DMS79 (cell line): ENCODE results near the gene KCNE1.
"Not testable (repeated sequence)": the region's sequence is repeated elsewhere in the genome, so short reads cannot be mapped to it uniquely, and the experiment has no call there.

Experiments used
- DNase-seq: peaks from one replicate; lab custom pipeline; 2025; lab: John Stamatoyannopoulos, UW

Gene KCNE1

DNA sequence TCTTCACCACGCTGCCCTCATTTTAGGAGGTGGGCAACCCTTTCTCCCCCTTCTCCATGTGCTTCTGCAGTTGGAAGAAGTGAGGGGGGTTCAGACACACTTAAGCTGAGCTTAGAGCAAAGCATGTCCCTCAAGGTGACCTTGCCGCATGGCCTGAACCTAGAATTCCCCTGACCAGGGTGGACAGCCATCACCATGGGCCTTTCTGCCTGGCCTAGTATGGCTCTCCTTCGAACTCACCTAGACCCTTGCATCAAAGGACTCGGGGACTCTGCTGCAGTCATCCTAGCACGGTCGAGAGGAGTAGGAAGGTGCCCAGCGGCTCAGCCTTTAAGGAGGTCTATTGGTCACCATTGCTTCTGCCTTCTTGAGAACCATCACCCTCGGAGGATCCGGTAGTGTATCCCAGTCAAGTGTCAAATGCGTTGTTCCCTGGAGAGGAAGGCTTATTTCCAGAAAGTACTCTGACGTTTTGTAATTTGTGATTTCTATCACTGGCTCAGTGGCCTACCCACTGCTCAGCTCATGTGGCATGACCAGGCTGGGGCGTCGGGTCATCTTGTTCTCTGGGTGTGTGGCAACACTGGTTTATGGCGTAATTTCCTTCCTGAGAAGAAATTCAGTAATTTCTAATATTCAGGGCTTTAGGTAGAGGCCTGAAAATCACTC is at the start of gene KCNE1:
TSS of gene KCNE1 (minus strand) at position 424 of the 669 bp plus-strand sequence. CDS start 62,576 bp downstream, outside the sequence.
- DNase-seq = no peak

DNA sequence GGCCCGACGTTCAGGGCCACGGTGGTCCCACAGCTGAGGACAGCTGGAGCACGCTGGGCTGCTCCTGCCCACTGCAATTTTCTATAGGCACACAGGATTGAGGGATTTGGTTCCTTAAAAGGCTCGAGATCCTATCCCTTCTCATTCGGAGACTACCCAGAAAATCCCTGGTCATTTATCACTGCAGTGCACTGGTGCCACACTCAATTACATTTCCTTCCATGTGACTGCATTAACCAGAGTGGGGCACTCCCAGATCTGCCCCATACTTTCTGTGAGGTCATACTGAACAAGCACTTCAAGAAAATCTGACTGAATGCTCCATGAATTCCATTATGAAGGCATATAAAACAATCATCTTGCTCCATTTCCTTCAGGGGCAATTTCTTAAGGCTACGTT is 49.8 kb upstream of the KCNE1 start:
- peak; percentile 14 for DNase-seq

DNA sequence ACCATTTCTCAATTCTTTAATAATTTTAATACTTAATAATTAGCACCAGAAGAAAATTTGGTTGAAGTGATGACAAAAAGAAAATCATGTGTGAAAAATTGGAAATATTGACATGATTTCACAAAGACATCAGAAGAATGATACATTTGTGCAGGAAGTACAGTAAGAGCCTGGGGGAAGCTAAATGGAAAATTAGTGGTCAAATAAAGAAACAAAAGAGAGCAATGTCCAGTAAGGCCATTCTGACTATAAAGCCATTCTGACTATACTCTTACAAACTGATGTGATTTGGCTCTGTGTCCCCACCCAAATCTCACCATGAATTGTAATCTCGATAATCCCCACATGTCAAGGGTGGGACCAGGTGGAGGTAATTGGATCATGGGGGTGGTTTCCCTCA is 48.6 kb upstream of the KCNE1 start:
- DNase-seq = no peak

DNA sequence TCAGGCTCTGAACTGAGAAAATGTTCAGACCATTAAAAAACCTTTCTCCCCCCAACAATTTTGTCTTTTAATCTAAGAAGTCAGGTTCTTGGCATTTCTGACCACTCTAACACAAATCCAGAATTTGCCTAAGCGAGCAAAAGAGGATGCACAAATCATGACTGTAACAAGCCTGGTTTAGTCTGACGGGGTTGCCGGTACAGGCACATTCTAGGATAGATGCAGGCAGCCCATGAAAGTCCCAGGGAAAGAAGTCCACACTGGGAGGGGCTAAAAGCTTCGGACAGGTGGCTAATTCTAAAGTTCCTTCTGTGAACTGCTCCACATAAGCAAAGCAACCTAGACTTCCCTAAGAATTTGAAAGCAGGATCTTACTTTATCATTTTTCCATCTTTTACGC is 48.0 kb upstream of the KCNE1 start:
- DNase-seq = no peak

DNA sequence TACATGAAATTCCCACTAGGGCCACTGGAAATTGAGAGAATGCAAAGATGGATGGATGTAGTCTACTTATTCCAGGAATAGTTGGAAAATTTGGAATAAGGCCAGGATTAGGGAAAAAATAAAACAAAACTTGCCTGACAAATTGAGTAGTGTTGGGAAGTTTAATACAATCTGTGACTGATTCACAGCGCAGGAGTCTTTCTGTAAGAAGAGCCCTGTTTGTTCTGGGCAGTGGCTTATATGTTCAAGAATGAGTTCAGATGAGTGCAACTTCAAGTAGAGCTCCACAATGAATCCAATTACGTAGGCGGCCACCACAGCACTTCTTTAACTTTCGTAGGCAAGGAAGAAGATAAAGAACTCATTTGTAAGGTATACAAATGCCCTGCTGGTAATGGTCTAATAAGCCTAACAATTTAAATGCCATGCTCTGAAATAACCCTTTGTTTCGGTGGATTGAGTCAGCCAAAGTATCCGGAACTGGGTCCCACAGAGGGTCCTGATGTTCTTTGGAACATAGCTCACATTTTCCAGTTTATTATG is 47.1 kb upstream of the KCNE1 start:
- no peak for DNase-seq

DNA sequence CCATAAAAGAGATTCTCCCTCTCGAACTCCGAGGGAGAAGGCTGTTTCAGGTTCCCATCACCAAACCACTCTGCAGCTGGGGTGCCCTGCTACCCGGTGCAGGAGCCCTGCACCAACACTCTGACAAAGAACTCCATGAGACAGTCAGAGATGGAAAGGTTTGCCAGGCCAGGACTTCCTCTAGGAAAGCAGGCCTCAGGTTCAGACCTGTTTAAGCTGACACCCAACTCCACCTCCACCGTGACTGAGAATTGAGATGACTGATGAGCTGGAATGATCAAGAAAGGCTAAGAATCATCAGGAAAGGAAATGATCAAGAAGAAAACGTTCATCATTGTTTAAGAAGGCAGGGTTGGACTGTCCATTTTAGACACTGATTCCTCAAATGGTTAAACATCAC is 46.2 kb upstream of the KCNE1 start:
- no peak for DNase-seq

DNA sequence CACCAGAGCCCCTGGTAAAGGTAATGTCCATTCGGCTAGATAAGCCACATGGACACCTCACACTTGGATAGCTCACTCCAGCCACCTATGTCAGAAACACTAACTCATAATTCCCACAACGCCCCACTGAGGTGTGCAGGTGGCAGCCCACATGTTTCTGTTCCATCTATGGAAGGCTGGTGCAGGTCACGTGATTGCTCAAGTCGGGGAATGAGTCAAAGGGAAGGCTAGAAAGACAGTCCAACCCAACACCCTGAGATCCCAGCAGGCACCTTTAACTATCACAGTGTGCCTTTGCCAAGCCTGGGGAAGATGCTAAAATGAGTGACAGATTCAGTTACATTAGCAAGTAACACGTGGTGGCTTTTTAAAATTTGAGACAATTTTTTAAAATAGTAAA is 45.3 kb upstream of the KCNE1 start:
- DNase-seq = no peak

DNA sequence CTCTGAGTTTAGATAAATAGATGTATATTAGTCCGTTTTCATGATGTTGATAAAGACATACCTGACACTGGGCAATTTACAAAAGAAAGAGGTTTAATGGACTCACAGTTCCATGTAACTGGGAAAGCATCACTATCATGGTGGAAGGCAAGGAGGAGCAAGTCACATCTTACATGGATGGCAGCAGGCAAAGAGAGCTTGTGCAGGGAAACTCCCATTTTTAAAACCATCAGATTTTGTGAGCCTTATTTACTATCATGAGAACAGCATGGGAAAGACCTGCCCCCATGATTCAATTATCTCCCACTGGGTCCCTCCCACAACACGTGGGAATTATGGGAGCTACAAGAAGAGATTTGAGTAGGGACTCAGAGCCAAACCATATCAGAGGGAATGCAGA is 42.7 kb upstream of the KCNE1 start:
- DNase-seq = not testable (repeated sequence)

DNA sequence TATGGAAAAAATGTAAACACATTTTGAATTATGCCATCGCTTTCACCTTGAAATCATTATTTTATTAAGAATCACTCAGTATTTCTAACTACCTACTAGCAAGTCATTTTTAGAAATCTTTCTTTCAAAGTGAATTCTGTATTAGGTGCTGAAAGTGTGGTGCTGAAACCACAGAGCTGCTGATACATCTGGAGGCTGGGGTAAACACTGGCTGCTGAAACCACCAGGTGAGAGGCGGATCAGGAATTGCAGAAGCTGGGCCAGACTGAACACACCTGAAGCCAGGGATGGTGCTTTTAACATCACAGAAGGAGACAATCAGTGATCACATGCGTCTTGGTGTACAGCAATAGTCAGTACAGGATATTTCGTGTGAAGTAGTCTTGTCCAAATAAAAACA is 42.2 kb upstream of the KCNE1 start:
- DNase-seq = no peak

DNA sequence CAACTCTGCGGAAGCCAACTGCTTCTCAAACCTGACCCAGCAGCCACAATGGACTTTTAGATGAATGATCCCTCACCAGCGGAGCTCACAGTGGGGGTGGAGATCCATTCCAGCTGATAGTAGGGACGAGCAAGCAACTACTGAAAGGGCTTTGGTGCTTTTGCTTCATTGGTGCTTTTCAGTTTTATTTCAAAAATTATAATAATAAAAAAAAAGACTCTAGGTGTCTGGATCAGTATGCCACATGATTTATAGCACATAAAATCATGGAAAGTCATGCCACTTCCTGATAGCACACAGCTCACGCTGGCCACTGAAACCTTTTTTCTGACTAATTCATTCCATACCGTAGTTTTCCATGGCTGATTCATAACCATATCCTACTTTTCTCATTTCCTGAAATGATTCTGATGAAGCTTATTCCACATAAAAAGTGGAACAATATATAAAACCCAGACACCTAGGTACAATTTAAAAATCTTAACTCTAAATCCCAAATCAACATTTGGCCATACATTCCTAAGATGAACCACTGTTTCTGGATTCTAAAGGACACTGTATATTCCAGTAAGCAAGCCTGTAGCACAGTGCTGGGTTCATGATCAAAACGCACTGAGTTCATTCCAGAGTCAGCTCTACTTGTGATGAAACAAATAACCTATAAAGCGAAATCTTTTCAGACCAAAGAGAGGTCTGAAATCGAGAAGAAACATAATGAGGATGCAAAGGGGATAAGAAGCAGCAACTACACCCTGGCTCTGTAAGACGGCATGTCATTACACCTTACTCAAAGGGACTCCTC is 41.3 kb upstream of the KCNE1 start:
- no peak for DNase-seq

DNA sequence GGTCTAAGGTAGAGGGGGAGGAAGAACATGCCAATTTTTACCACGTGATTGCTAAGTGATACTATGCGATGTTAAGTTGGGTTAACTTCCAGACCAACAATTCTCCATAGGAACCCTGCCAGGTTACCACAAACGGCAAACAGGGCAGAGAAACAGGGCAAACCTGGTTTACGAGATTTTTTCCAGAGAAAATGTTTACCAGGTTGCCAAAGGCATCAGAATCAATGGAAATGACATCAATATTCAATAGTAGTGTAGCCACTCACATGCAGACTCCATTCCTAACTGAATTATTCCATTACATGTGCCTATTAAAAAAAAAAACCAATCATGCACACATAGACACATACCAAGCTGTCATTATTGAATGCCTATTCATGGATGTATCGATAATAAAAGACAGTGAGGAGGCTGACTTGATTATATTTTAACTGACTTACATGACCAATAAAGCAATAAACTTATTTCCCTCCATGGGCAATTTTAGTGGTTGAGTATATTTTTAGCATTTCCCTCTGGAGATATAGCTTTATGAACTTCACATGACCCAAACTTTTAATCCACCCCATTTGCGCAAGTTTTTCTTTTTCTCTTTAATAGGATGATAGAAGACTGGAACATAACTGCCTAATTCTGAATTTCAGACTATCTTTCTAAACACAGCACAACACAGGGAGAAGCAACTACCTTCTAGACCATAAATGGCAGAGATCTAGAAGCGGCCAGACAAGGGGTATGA is 40.5 kb upstream of the KCNE1 start:
- no peak for DNase-seq

DNA sequence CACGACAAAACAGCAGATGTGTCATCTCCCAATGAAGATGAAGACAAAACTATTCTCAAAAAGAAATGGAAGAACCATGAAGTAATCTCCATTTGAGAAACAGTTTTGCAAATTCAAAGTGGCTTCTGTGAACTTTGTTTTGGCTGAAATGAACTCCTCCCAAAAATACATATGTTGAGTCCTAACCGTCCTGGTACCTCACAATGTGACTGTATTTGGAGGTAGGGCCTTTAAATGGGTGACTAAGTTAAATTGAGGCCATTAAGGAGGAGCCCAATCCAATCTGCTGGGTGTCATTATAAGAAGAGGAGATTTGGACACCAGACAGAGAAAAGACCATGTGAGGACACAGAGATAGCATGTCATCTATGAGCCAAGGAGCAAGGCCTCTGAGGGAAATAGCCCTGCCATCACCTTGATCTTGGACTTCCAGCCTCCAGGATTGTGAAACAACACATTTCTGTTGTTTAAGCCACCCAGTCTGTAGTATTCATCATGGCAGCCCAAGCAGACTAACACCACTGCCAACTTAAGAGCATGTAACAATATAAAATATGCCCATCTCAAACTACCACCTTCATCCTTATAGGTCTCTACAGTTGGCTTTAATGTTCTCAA is 38.3 kb upstream of the KCNE1 start:
- no peak for DNase-seq

DNA sequence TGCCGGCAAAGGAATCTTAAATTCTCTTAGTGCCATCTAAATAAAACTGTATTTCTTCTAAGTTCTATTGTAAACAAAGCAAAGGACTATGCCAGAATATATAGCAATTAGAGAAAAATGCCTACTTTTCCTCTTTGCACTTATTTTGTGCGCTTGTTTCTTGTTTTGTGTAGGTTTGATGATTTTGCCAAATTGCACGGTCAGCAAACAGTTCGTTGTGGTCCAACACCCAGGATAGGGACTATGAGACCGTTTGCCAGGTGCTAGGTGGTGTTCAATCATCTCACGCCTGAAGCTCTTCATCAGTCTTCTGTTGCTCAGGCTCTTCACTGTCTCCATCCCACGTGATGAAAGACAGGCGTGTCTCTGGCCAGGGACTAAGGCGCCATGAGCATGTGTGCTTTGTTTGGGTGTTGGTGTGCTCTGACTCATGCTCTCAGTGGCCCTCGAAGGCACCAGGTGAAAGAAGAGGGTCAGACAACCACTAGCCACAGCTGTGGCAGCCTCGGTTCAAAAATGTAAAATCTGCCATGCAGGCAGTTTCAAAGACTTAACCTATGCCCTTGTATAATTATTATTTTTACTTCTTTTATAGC is 36.9 kb upstream of the KCNE1 start:
- DNase-seq = no peak

DNA sequence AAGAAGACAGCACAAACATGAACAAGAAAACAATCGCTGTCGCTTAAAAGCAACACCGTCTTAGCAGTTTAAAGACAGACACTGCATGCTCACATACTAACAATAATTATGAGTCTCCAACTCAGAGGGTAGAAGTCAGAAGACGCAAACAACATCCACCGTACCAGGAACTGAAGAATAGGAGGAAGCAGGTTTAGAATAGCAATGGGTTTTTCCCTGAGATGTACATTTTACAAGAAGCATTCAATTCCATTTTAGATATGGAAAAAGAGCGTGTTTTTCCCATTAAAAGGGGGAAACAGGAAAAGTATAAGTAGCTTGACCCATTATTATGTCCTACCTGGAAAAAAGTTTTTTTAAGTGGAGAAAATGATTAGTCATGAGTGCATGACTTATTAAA is 34.5 kb upstream of the KCNE1 start:
- no peak for DNase-seq

DNA sequence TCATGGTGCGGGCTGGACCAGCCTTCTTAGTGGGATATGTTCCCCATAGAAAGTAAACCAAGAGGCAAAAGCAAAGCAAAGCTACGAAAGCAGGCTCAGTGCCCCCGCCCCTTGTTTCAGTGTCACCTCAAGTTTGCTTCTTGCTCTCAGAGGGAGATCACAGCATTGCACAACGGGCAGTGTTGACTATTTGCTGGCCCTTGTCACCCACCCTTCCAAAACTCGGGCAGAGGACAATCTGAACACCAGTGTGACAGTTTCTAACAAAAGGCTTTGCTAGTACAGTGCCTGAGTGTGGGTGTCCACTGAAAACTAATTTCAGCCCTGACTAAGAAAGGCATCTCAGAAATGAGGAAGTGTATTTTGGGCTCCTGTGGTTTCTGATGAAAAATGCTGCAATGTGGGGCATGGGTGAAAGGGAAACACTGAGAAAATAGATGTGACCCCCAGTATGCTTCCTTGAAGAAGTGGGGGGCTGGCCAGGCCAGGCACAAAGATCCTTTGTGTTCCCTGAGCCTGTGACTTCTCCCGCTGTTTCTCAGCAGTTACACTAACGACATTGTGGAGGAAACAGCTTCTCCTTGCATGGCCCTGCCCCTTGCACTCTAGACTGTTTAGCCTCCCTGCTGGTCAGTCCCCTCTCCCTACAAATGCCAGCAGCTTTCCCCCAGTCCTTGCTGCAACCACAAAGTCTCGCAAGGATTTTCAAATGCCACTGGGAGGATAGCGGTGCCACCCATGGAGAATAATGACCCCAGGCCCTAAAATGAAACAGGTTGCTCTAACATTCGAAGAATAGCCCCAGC is 33.3 kb upstream of the KCNE1 start:
- no peak for DNase-seq

DNA sequence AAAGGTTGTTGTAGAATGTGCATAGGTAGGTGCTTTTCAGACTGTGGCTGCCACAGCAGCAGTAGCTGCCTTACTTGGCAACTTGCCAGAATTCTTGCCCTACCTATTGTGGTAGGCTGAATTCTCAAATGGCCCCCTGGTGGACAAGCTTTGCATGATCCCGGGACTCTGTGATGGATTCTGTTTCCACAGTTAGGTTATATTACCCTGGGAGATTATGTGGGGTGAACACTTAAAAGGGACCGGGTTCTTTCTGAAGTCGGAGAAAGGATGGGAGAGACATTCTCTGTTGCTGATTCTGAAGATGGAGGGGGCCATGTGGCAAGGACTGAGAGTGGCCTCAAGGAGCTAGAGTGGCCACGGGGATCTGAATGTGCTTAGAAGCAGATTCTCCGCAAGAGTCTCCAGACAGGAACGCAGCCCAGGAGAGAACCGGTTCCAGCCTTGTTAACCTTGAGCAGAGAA is 32.1 kb upstream of the KCNE1 start:
- DNase-seq = no peak

DNA sequence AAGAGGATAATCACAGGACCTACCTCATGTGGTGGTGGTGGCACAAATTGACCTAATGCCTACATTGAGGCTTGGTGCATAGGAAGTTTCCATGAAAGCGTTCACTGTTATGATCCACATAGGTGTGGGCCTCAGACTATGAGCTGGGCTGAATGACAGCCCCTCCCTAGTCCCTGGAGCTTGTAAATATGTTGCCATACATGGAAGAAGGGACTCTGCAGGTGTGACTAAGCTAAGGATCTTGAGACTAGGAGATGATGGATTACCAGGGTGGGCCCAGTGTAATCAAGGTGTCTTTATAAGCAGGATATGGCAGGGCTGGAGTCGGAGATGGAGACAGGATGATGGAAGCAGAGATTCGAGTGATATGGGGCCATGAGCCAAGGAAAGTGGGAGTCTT is 31.0 kb upstream of the KCNE1 start:
- DNase-seq = no peak

DNA sequence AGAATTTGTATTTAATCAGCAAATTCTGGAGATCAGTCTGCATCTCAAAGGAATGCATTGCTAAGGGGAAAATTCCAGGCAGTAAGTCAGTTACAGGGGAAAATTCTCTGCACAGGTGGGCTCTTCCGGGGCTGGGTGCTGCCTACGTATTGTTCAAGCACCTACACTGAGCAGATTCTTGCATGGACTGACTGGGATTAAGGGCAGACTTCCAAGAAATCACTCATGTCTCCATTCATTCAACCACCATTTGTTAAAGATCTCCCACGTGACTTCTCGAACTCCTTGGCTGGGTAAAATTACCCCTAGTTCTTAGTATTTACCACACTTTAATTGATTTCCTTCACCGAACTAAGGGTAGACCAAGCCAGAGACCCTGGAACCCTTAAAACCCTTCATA is 28.2 kb upstream of the KCNE1 start:
- no peak for DNase-seq

DNA sequence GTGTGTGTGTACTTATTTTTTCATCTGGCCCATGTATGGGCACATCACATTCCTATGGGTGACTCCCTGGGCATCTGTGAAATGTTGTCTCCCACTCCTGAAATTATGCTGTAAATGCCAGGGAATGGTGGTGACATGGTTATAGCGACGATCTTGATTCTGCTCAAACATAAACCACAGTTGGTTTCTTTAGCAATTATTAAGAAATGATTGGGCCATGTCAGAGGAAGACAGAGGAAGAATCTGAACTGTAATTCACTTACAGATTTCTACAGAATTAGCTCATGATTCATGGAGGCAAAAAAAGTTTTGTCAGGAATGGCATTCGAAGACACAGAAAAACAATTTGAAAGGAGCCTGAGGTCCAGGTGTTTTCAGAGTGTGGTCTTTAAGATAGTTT is 25.8 kb upstream of the KCNE1 start:
- no peak for DNase-seq

DNA sequence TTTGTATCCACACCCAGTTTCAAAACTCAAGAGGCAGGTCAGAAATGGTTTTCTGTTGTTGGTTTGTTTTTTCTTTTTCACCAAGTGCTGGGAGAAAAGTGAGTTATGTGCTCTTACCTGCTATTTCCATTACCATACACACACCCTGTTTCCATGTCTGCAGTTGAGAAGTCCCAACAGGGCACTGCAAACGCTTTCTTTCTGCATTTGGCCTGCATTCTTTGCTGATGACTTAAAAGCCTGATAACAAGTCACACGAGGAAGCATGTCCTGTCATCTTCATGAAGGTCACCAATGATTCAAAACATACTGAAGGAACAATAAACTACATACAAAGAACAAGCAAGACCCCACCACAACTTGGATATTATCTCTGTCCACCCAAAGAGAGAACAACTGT is 24.8 kb upstream of the KCNE1 start:
- DNase-seq = no peak

DNA sequence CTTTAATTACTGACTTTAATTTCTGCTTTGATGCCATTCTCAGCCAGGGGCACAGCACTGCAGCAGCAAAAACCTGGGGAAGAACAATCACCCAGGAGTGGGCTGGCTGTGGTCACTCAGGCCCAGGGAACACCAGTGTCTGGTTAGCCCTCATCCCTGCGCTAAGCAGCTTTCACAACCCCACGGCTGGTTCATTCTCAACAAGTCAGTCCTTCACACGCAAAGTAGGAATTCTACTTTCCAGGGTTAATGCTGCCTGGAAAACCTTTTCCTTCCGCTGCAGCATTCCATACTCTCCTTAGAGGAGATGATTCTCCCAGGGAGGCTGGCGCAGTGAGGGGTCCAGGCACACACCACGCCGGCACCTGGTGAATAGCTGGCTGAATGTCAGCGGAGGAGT is 24.3 kb upstream of the KCNE1 start:
- no peak for DNase-seq
